Calu3 (cell line): ENCODE measurements around the gene TMEM184B. TPM values are rescaled to one million over a fixed set of nuclear protein-coding genes. Genes with fewer than 3 reads are reported as not detected.

Experiments used
- BruUV-seq: library from RNA; stranded (reverse); fragments of 400-500 nt; replicated peaks from 2 replicates; lab custom pipeline; 2021; lab: Mats Ljungman, UMichigan
- CTCF ChIA-PET: fragments of 300-600 bp; sonication (Branson Sonifier 250); formaldehyde crosslinking; loops from one replicate; lab custom pipeline; 2022; ENCODE audit warnings: antibody characterized with exemption; lab: Charles Lee
- DNase-seq: peaks from one replicate; pipeline ENCODE4 v3.0.0; 2022
- H3K27ac Mint-ChIP-seq: one replicate; pipeline ENCODE4 v1.8.0; 2022; ENCODE audit warnings: mixed read lengths; ENCODE audit not compliant: unreplicated experiment
- H3K27me3 Mint-ChIP-seq: one replicate; pipeline ENCODE4 v1.8.0; 2022; ENCODE audit warnings: mixed read lengths; ENCODE audit not compliant: unreplicated experiment
- H3K36me3 Mint-ChIP-seq: one replicate; pipeline ENCODE4 v1.8.0; 2022; ENCODE audit warnings: mild to moderate bottlenecking, moderate library complexity, mixed read lengths; ENCODE audit not compliant: insufficient read depth, unreplicated experiment
- H3K4me1 Mint-ChIP-seq: one replicate; pipeline ENCODE4 v1.8.0; 2022; ENCODE audit warnings: mild to moderate bottlenecking, low read depth, mixed read lengths; ENCODE audit not compliant: unreplicated experiment
- H3K4me3 Mint-ChIP-seq: one replicate; pipeline ENCODE4 v1.8.0; 2022; ENCODE audit warnings: mild to moderate bottlenecking, low read depth, moderate library complexity, mixed read lengths; ENCODE audit not compliant: unreplicated experiment
- H3K9me3 Mint-ChIP-seq: one replicate; pipeline ENCODE4 v1.8.0; 2022; ENCODE audit warnings: low read depth, mixed read lengths; ENCODE audit not compliant: unreplicated experiment
- CTCF ChIP-seq: fragments of 200-600 bp; IDR thresholded peaks from one replicate; pipeline ENCODE4 v1.8.0; 2022; ENCODE audit warnings: antibody characterized with exemption; ENCODE audit not compliant: unreplicated experiment
- intact Hi-C: fragments of 100-400 bp; cut with micrococcal nuclease; formaldehyde crosslinking; loops from one replicate; pipeline ENCODE4 v1.10.0; 2022; ENCODE audit not compliant: unreplicated experiment
- total RNA-seq: library from RNA; stranded (reverse); gene quantifications from 2 replicates; pipeline ENCODE4 v1.2.3, GENCODE V29; 2022

TMEM184B gene
- total RNA-seq, 1 experiment from 2014 or later, result 114 TPM

GRCh38 chr22:38260761-38261681, 11.8 kb downstream of the TMEM184B start:
- no peak overlapping the region for H3K4me3 Mint-ChIP-seq
- TF ChIP-seq CTCF, result no peak
- no peaks in the 10 kb centered on the region for H3K27me3 Mint-ChIP-seq
- intact Hi-C loops, result no loop called here
- no peak for DNase-seq
- no peaks in the 10 kb centered on the region for H3K9me3 Mint-ChIP-seq
- H3K4me1 Mint-ChIP-seq, result peaks cover 40% of the 10 kb centered on the region
- H3K36me3 Mint-ChIP-seq, result peaks cover 44% of the 10 kb centered on the region
- H3K27ac Mint-ChIP-seq, result no peak overlapping the region
- no TSS peak for BruUV-seq
- CTCF ChIA-PET, result no interaction called here

- Mint-ChIP-seq H3K36me3 (peaks cover 37% of the 10 kb centered on the region), H3K27ac (no peak overlapping the region), H3K4me1 (peaks cover 33% of the 10 kb centered on the region), H3K9me3 (no peaks in the 10 kb centered on the region), H3K4me3 (no peak overlapping the region), H3K27me3 (no peaks in the 10 kb centered on the region)
- TF ChIP-seq CTCF, result no peak
- intact Hi-C loops, result no loop called here
- CTCF ChIA-PET, result interaction anchor here (0.5 to 0.7 kb wide), 2 partner anchors 20 to 169 kb away, joined by 3 to 6 read pairs; no protein-coding TSS in a partner anchor
- no peak for DNase-seq
- BruUV-seq, result no TSS peak
Measured at GRCh38 chr22:38259370-38259769, 13.4 kb downstream of the TMEM184B start.

- intact Hi-C loops, result no loop called here
- no peak overlapping the region for H3K4me3 Mint-ChIP-seq
- BruUV-seq, result no TSS peak
- H3K27me3 Mint-ChIP-seq, result no peaks in the 10 kb centered on the region
- CTCF ChIA-PET, result interaction anchor here (0.7 kb wide), 1 partner anchor 19 kb away, joined by 3 read pairs; no protein-coding TSS in a partner anchor
- TF ChIP-seq CTCF, result no peak
- no peak overlapping the region for H3K27ac Mint-ChIP-seq
- H3K36me3 Mint-ChIP-seq, result peaks cover 32% of the 10 kb centered on the region
- peaks cover 33% of the 10 kb centered on the region for H3K4me1 Mint-ChIP-seq
- no peak for DNase-seq
- H3K9me3 Mint-ChIP-seq, result no peaks in the 10 kb centered on the region
Measured at GRCh38 chr22:38258895-38259294, 13.9 kb downstream of the TMEM184B start.

- H3K27me3 Mint-ChIP-seq, result no peaks in the 10 kb centered on the region
- H3K27ac Mint-ChIP-seq, result no peak overlapping the region
- CTCF ChIA-PET, result interaction anchor here (0.8 kb wide), 1 partner anchor 11 kb away, joined by 3 read pairs; no protein-coding TSS in a partner anchor
- H3K36me3 Mint-ChIP-seq, result peaks cover 22% of the 10 kb centered on the region
- H3K9me3 Mint-ChIP-seq, result no peaks in the 10 kb centered on the region
- TF ChIP-seq CTCF, result no peak
- intact Hi-C loops, result no loop called here
- no peak overlapping the region for H3K4me3 Mint-ChIP-seq
- BruUV-seq, result no TSS peak
- H3K4me1 Mint-ChIP-seq, result peaks cover 33% of the 10 kb centered on the region
- no peak for DNase-seq
Measured at GRCh38 chr22:38257650-38258250, 15.1 kb downstream of the TMEM184B start.
